Activated CD8-positive, alpha-beta memory T cell treated with anti-CD3 and anti-CD28 coated beads, Interleukin-2, amount 50 U/mL, for 4 hours (primary cell): ENCODE measurements around the gene TIMP2.

Experiments used
- DNase-seq: peaks from one replicate; pipeline ENCODE4 v3.0.0-alpha.2; 2020

TIMP2 gene

DNA sequence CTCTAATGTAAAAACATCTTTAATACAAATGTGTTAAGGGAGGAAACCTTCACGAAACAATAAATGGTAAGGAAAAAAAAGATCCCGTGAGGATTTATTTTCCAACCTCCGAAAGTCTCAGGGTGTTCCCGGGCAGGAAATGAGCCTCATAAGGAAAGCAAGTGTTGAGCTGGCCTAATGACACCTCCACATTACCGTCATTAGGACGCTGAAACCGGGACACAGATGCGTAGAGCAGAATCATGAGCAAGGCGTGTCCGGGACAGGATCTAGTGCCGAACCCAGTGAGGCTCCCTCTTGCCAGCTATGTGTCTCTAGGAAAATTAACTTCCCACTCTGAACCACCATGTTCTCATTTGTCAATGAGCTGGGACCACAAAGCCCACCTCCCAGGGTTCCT lies 120.4 kb downstream of the TIMP2 start:
- no peak for DNase-seq

DNA sequence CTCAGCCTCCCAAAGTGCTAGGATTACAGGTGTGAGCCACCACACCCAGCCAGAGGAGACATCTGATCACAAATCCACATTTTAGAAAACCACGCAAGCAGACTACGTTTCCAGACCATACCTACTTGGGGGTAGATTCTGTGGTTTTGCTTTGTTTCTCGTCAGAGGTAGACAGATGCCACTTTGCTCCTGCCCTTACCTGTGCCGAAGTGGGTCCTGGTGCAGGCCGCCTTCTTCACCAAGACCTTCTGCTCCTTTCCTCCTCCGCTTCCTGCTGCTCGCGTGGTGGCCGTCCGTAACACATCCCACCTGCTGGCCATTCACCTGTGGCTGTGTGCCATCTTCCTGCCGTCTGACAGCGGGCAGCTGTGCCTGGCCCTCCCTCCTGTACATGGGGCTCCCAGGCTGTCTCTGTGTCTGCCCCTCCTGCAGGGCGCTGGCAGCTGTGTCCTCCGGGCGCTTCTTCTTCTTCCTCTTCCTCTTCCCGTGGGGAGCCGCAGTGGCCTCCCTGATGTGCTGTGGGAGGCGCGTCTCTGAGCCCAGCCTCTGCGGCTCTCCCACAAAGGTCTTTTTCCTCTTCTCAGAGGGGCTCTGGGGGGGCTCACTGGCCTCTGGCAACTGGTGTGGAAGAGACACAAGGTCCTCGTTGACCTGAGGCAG lies 121.9 kb downstream of the TIMP2 start:
- DNase-seq: no peak
